GM12892 (cell line): ENCODE results near the gene RRBP1.

Experiments used
- POLR2AphosphoS5 ChIP-seq: IDR thresholded peaks from 2 replicates; pipeline ENCODE4 v1.6.1; 2011; ENCODE audit warnings: low read depth, low read length, control low read depth
- TAF1 ChIP-seq: IDR thresholded peaks from 2 replicates; pipeline ENCODE4 v1.6.1; 2011; ENCODE audit warnings: low read depth, mild to moderate bottlenecking, control low read depth, low read length, borderline replicate concordance

DNA sequence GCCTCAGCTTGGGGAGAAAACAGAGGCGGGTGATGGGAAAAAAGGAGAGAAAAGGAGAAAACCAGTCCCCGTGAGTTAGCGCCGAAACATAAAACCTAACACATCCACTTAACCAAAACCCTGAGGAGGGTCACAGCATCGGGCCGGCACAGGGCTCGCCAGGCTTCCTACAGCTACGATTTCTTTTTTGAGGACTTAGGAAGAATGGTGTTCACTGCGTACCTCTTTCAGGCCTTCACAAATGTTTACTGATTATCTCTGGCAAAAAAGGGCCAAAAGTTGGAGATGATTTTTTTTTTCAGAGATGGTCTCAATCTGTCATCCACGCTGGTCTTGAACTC is 63.4 kb downstream of the RRBP1 start:
- TF ChIP-seq TAF1 (no peak), POLR2AphosphoS5 (no peak)
